Activated effector memory CD4-positive, alpha-beta T cell treated with anti-CD3 and anti-CD28 coated beads, Interleukin-2, amount 50 U/mL, for 16 hours (primary cell): ENCODE measurements around the gene PTPRT.

ENCODE experiments used
- DNase-seq: peaks from one replicate; pipeline ENCODE4 v3.0.0-alpha.2; 2020

Gene PTPRT

GRCh38 chr20:43016257-43016656, 173.4 kb downstream of the PTPRT start:
- DNase-seq, result no peak

GRCh38 chr20:43015566-43015965, 174.1 kb downstream of the PTPRT start:
- no peak for DNase-seq

GRCh38 chr20:43014206-43014605, 175.5 kb downstream of the PTPRT start:
- DNase-seq, result no peak

GRCh38 chr20:43011491-43011890, 178.2 kb downstream of the PTPRT start:
- no peak for DNase-seq

- no peak for DNase-seq
Observed at GRCh38 chr20:43009532-43009931, 180.2 kb downstream of the PTPRT start.

GRCh38 chr20:43007525-43007924, 182.2 kb downstream of the PTPRT start:
- DNase-seq, result no peak

GRCh38 chr20:43006651-43007375, 182.9 kb downstream of the PTPRT start:
- no peak for DNase-seq

- no peak for DNase-seq
Observed at GRCh38 chr20:43003318-43003944, 186.3 kb downstream of the PTPRT start.

- DNase-seq, result no peak
Observed at GRCh38 chr20:42996141-42996540, 193.6 kb downstream of the PTPRT start.

- DNase-seq, result no peak
Observed at GRCh38 chr20:42988319-42988718, 201.4 kb downstream of the PTPRT start.

- DNase-seq, result no peak
Observed at GRCh38 chr20:42987376-42988114, 202.2 kb downstream of the PTPRT start.

- DNase-seq, result no peak
Observed at GRCh38 chr20:42986143-42986773, 203.4 kb downstream of the PTPRT start.

GRCh38 chr20:42985628-42986027, 204.1 kb downstream of the PTPRT start:
- DNase-seq, result no peak

GRCh38 chr20:42982218-42982617, 207.5 kb downstream of the PTPRT start:
- DNase-seq, result no peak

GRCh38 chr20:42981253-42981652, 208.5 kb downstream of the PTPRT start:
- DNase-seq, result no peak

GRCh38 chr20:42979720-42980119, 210.0 kb downstream of the PTPRT start:
- DNase-seq, result no peak

GRCh38 chr20:42978184-42978974, 211.3 kb downstream of the PTPRT start:
- DNase-seq, result no peak

GRCh38 chr20:42975974-42976373, 213.7 kb downstream of the PTPRT start:
- no peak for DNase-seq

- no peak for DNase-seq
Observed at GRCh38 chr20:42974347-42974746, 215.4 kb downstream of the PTPRT start.

GRCh38 chr20:42972591-42972990, 217.1 kb downstream of the PTPRT start:
- no peak for DNase-seq

- no peak for DNase-seq
Observed at GRCh38 chr20:42968746-42969145, 221.0 kb downstream of the PTPRT start.

GRCh38 chr20:42963796-42964195, 225.9 kb downstream of the PTPRT start:
- no peak for DNase-seq

GRCh38 chr20:42961771-42962170, 227.9 kb downstream of the PTPRT start:
- no peak for DNase-seq
